ENCODE results near the gene KLF11. TPM values are rescaled to one million over a fixed set of nuclear protein-coding genes. Genes with fewer than 3 reads are reported as not detected.

KLF11 gene
- total RNA-seq, 2 donors from 2014 or later, result 25.7 to 32.6 TPM

- H3K4me1 ChIP-seq, result peaks cover 11% of the 10 kb centered on the region
- ATAC-seq (no peak), DNase-seq (no peak)
- no peaks in the 10 kb centered on the region for H3K36me3 ChIP-seq (replicated peaks in 1 of 2; ENCODE audit: insufficient read depth in 1 of 2, low read depth in 2 of 2)
- H3K27ac ChIP-seq, result no peak overlapping the region
- no peak overlapping the region for H3K4me3 ChIP-seq
- WGBS, 2 donors, result 91 to 94% methylated on average over 20 of the region's 20 CpGs
- no peaks in the 10 kb centered on the region for H3K9me3 ChIP-seq
- no peaks in the 10 kb centered on the region for H3K27me3 ChIP-seq
- TF ChIP-seq POLR2A (IDR thresholded peaks at IDR 0.05), result no peak
- TF ChIP-seq, protein P1, sequence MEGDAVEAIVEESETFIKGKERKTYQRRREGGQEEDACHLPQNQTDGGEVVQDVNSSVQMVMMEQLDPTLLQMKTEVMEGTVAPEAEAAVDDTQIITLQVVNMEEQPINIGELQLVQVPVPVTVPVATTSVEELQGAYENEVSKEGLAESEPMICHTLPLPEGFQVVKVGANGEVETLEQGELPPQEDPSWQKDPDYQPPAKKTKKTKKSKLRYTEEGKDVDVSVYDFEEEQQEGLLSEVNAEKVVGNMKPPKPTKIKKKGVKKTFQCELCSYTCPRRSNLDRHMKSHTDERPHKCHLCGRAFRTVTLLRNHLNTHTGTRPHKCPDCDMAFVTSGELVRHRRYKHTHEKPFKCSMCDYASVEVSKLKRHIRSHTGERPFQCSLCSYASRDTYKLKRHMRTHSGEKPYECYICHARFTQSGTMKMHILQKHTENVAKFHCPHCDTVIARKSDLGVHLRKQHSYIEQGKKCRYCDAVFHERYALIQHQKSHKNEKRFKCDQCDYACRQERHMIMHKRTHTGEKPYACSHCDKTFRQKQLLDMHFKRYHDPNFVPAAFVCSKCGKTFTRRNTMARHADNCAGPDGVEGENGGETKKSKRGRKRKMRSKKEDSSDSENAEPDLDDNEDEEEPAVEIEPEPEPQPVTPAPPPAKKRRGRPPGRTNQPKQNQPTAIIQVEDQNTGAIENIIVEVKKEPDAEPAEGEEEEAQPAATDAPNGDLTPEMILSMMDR (IDR thresholded peaks at IDR 0.05), result no peak
- intact Hi-C loops (cut with DNase I), result no loop called here
These were observed 44.3 kb upstream of the KLF11 start for GRCh38 chr2:9998916-9999654.

DNA sequence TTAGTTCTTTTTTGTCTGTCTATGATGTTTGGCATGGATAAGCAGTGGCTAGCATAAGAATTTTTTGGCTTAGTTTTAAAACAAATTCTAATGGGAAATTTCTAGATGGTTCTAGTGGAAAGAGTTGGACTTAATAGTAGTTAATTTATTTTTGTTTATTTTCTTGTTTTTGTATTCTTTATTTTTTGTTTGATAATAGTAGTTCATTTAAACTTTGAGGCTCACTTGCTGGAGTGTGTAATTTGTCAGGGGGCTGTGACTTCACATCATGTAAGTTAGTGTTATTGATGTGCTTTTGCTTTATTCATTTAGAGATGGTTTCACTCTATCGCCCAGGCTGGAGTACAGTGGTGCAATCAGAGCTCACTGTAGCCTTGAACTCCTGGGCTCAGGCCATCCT is 43.7 kb upstream of the KLF11 start:
- TF ChIP-seq, protein P1 (IDR thresholded peaks at IDR 0.05), result no peak
- TF ChIP-seq POLR2A (IDR thresholded peaks at IDR 0.05), result no peak
- no peaks in the 10 kb centered on the region for H3K27me3 ChIP-seq

GRCh38 chr2:10000541-10000940 is 42.8 kb upstream of the KLF11 start:
- no peak overlapping the region for H3K27ac ChIP-seq
- WGBS, 2 donors, result 87 to 91% methylated on average over 5 to 8 of the region's 8 CpGs
- H3K27me3 ChIP-seq, result no peaks in the 10 kb centered on the region
- H3K36me3 ChIP-seq (replicated peaks in 1 of 2; ENCODE audit: insufficient read depth in 1 of 2, low read depth in 2 of 2), result no peaks in the 10 kb centered on the region
- no peak overlapping the region for H3K4me3 ChIP-seq
- peaks cover 23% of the 10 kb centered on the region for H3K4me1 ChIP-seq
- ATAC-seq (no peak), DNase-seq (no peak)
- TF ChIP-seq, protein P1 (IDR thresholded peaks at IDR 0.05), result no peak
- no peak for TF ChIP-seq POLR2A (IDR thresholded peaks at IDR 0.05)
- no peaks in the 10 kb centered on the region for H3K9me3 ChIP-seq
- intact Hi-C loops (cut with DNase I), result no loop called here

More for the DNA sequence above, 43.7 kb upstream of the KLF11 start:
- no peak overlapping the region for H3K27ac ChIP-seq
- ATAC-seq (no peak), DNase-seq (no peak)
- intact Hi-C loops (cut with DNase I), result no loop called here
- peaks cover 17% of the 10 kb centered on the region for H3K4me1 ChIP-seq
- WGBS, 2 donors, result 92 to 97% methylated on average over 1 of the region's 1 CpG
- no peaks in the 10 kb centered on the region for H3K9me3 ChIP-seq
- no peak overlapping the region for H3K4me3 ChIP-seq
- no peaks in the 10 kb centered on the region for H3K36me3 ChIP-seq (replicated peaks in 1 of 2; ENCODE audit: insufficient read depth in 1 of 2, low read depth in 2 of 2)

DNA sequence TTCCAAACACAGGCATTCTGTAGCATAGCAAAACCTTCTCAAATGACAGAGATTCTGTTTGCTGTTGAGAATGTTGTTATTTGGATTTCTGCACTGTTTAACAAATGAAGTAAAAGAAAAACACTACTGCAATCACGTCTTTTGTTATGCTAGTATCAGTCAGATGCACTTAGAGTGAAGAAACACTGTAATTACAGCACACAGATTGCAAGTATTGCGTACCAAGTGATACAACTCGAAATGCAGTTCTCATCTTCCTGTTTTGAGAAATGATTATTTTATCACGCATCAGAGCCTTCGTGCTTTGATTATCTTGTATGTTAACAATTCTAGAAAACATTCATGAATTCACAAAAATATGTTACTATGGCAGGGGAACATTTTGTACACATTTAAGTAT is 41.8 kb upstream of the KLF11 start:
- H3K27me3 ChIP-seq, result no peaks in the 10 kb centered on the region
- ATAC-seq (no peak), DNase-seq (no peak)
- peaks cover 33% of the 10 kb centered on the region for H3K4me1 ChIP-seq
- H3K27ac ChIP-seq, result no peak overlapping the region
- 74 to 85% methylated on average over 5 of the region's 5 CpGs for WGBS, 2 donors
- H3K4me3 ChIP-seq, result no peak overlapping the region
- H3K36me3 ChIP-seq (replicated peaks in 1 of 2; ENCODE audit: insufficient read depth in 1 of 2, low read depth in 2 of 2), result no peaks in the 10 kb centered on the region
- TF ChIP-seq, protein P1 (IDR thresholded peaks at IDR 0.05), result no peak
- TF ChIP-seq POLR2A (IDR thresholded peaks at IDR 0.05), result no peak
- no peaks in the 10 kb centered on the region for H3K9me3 ChIP-seq
- intact Hi-C loops (cut with DNase I), result no loop called here

DNA sequence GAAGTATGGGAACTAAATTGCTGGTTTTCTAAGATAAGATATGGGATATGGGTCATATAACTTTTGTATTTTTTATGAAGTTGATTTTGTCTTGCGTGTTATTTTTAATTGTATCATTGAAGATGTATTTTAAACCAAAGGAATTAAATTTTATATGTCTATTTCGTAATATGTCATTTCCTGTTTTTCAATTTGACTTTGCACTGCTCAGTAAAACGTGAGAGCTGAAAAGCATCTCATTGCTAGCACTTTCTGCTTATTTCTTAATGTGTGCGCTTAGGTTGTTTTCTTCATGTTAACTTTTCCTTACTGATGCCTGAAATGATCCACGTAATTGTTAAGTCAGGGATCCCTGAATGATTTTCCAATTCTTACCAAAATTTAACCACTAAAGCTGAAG is 41.2 kb upstream of the KLF11 start:
- TF ChIP-seq, protein P1 (IDR thresholded peaks at IDR 0.05), result no peak
- TF ChIP-seq POLR2A (IDR thresholded peaks at IDR 0.05), result no peak

More for the DNA sequence above, 41.2 kb upstream of the KLF11 start:
- ATAC-seq (no peak), DNase-seq (no peak)
- 81 to 84% methylated on average over 5 of the region's 5 CpGs for WGBS, 2 donors
- intact Hi-C loops (cut with DNase I), result no loop called here
- Histone ChIP-seq H3K9me3 (no peaks in the 10 kb centered on the region), H3K4me3 (no peak overlapping the region), H3K27ac (no peak overlapping the region), H3K27me3 (no peaks in the 10 kb centered on the region), H3K36me3 (replicated peaks in 1 of 2; ENCODE audit: insufficient read depth in 1 of 2, low read depth in 2 of 2) (no peaks in the 10 kb centered on the region), H3K4me1 (peaks cover 39% of the 10 kb centered on the region)

Data from body of pancreas (tissue), 4 donors.